H1 (cell line): ENCODE data around the gene ZNF687. TPM values are rescaled to one million over a fixed set of nuclear protein-coding genes. Genes with fewer than 3 reads are reported as not detected.

Experiments used
- TAF1 ChIP-seq: IDR thresholded peaks from 2 replicates; pipeline ENCODE4 v1.6.1; 2011; ENCODE audit warnings: mild to moderate bottlenecking, low read depth, low read length
- TAF7 ChIP-seq: optimal IDR thresholded peaks from 2 replicates; pipeline ENCODE3; 2011; ENCODE audit warnings: low read depth, mild to moderate bottlenecking, inconsistent platforms, low read length, moderate library complexity, borderline replicate concordance
- polyA plus RNA-seq, 7 experiments: library from polyadenylated mRNA; depleted of rRNA in 3 of 7; stranded (reverse) in 5 of 7; unstranded in 2 of 7; fragments of >200 nt in 5 of 7; fragments of 200-250 nt in 2 of 7; gene quantifications; 1 replicate in 5 of 7; 2 replicates in 1 of 7; 4 replicates in 1 of 7; pipeline versions ENCODE4 v1.2.1 to v1.2.3, GENCODE V29; 2011 to 2013; ENCODE audit warnings: missing spikeins in 2 of 7, mixed read lengths in 2 of 7
- total RNA-seq: library from RNA; stranded (reverse); fragmentation: NEBNext Ultra II Directional; extraction: Animal tissue kit (Norgen Biotek cat#: 25700); gene quantifications from 2 replicates; pipeline ENCODE4 v1.2.1, GENCODE V29; 2021

Gene ZNF687
- total and polyA plus RNA-seq, 2 of the 8 experiments (the other 6 are each of a cell fraction or from before 2014, with no cell fraction given): 45.9 to 69.9 TPM

DNA sequence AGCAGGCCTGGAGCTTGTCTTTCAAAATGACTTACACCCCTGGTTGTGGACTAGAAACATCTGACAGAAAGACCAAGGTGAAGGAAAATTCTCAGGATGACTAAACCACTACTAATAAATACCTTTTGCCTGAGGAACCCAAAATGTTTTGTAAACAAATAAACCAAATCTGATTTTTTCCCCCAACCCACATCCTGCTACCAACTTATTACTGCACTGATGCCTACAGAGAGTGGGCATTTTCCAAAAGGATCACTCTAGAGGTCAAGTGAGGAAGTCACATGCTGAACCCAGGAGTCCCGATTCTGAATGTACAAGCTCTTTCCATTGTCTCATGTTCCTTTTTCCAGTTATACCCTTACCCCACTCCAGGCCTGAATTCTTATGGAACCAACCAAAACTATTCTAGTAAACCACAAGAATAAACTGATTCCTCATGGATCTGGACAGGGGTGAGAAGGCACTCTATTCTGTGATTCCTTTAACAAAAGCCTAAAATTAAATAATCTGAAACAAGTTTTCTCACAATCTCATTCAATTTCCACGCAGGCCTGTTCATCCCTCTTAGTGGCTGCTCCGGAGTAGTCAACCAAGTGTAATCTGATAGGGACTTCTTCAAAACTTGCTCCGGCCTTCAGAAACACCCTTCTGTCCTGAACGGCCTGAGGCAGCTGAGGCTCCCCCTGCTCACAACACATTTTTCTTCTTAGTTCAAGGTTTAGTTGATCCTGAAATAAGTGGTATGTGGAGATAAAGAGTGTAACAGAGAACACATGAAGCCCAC, 43.7 kb downstream of the ZNF687 start (continued):
- TF ChIP-seq TAF1: no peak
- no peak for TF ChIP-seq TAF7
